SK-N-SH (cell line): ENCODE data around the gene C2CD3. TPM values are rescaled to one million over a fixed set of nuclear protein-coding genes. Genes with fewer than 3 reads are reported as not detected.

Experiments
- CTCF ChIA-PET: fragments of 300-600, 350-600 bp; formaldehyde crosslinking; extraction: SDS; loops from one replicate; lab custom pipeline; 2021; lab: Yijun Ruan, JAX
- POLR2A ChIA-PET: fragments of 350-600 bp; sonication (Branson Sonifier 250); formaldehyde crosslinking; extraction: SDS; loops from one replicate; lab custom pipeline; 2020; ENCODE audit warnings: antibody characterized with exemption, inconsistent platforms; lab: Yijun Ruan, JAX
- DNase-seq: peaks from one replicate; pipeline ENCODE4 v3.0.0; 2012
- H2AFZ ChIP-seq: fragments of 200-600 bp; sonication (generic); 2 replicates; pipeline ENCODE4 v1.8.1; 2016; ENCODE audit warnings: antibody characterized with exemption, mild to moderate bottlenecking, low read depth
- H3F3A ChIP-seq: fragments of 200-600 bp; sonication (generic); replicated peaks from 2 replicates; pipeline ENCODE3; 2016; ENCODE audit warnings: antibody characterized with exemption, mild to moderate bottlenecking; ENCODE audit not compliant: insufficient read depth
- H3K27ac ChIP-seq, 2 experiments: fragments of 200-500 bp in 1 of 2; fragments of 200-600 bp in 1 of 2; sonication (Bioruptor generic) in 1 of 2; sonication (generic), shearing (Covaris generic) in 1 of 2; 2 replicates each; pipeline versions ENCODE4 v1.5.1 to v1.6.1; 2014 to 2016; ENCODE audit warnings: low read depth in 2 of 2, inconsistent platforms in 1 of 2, low read length in 1 of 2, mild to moderate bottlenecking in 1 of 2, mixed read lengths in 1 of 2
- H3K27me3 ChIP-seq: fragments of 200-600 bp; sonication (generic), shearing (Covaris generic); 2 replicates; pipeline ENCODE4 v1.6.1; 2016; ENCODE audit warnings: mixed run types; ENCODE audit not compliant: insufficient read depth
- H3K36me3 ChIP-seq, 2 experiments: fragments of 200-500 bp in 1 of 2; fragments of 200-600 bp in 1 of 2; sonication (Bioruptor generic) in 1 of 2; sonication (generic) in 1 of 2; replicated peaks in 1 of 2; 2 replicates each; pipeline versions ENCODE3 to v1.5.1; 2014 to 2016; ENCODE audit warnings: low read length in 1 of 2, mild to moderate bottlenecking in 1 of 2; ENCODE audit not compliant: insufficient read depth in 2 of 2, control insufficient read depth in 1 of 2
- H3K4me1 ChIP-seq, 2 experiments: fragments of 200-500 bp in 1 of 2; fragments of 200-600 bp in 1 of 2; sonication (Bioruptor generic) in 1 of 2; sonication (generic), shearing (Covaris generic) in 1 of 2; 2 replicates each; pipeline versions ENCODE4 v1.5.1 to v1.6.1; 2014 to 2016; ENCODE audit warnings: low read depth in 1 of 2, low read length in 1 of 2, mixed run types in 1 of 2; ENCODE audit not compliant: insufficient read depth in 2 of 2, control insufficient read depth in 1 of 2
- H3K4me2 ChIP-seq: fragments of 200-600 bp; sonication (generic), shearing (Covaris generic); 2 replicates; pipeline ENCODE4 v1.6.1; 2017; ENCODE audit warnings: mixed run types
- H3K4me3 ChIP-seq, 2 experiments: fragments of 200-500 bp in 1 of 2; fragments of 200-600 bp in 1 of 2; sonication (Bioruptor generic) in 1 of 2; sonication (generic), shearing (Covaris generic) in 1 of 2; 2 replicates each; pipeline versions ENCODE4 v1.5.1 to v1.8.1; 2014 to 2016; ENCODE audit warnings: low read depth in 2 of 2, inconsistent platforms in 1 of 2, low read length in 1 of 2, mild to moderate bottlenecking in 1 of 2, mixed read lengths in 1 of 2, moderate library complexity in 1 of 2
- H3K79me2 ChIP-seq: fragments of 200-600 bp; sonication (generic); 2 replicates; pipeline ENCODE4 v1.8.1; 2017; ENCODE audit warnings: mild to moderate bottlenecking; ENCODE audit not compliant: insufficient read depth
- H3K9ac ChIP-seq: fragments of 200-600 bp; sonication (generic); 2 replicates; pipeline ENCODE4 v1.6.1; 2017; ENCODE audit warnings: mixed run types
- H3K9me2 ChIP-seq: fragments of 200-600 bp; sonication (generic); 2 replicates; pipeline ENCODE4 v1.6.1; 2017; ENCODE audit warnings: mixed run types
- H3K9me3 ChIP-seq: fragments of 200-600 bp; sonication (generic); 2 replicates; pipeline ENCODE4 v1.6.1; 2017; ENCODE audit warnings: mixed run types, mild to moderate bottlenecking, moderate library complexity
- H4K20me1 ChIP-seq: fragments of 200-600 bp; sonication (generic); 2 replicates; pipeline ENCODE4 v1.6.1; 2017; ENCODE audit warnings: mild to moderate bottlenecking, mixed run types; ENCODE audit not compliant: insufficient read depth
- CHD2 ChIP-seq: fragments of 150-350 bp; IDR thresholded peaks from 2 replicates; pipeline ENCODE4 v1.6.1; 2018; ENCODE audit warnings: low read length; ENCODE audit not compliant: partially characterized antibody
- CTCF ChIP-seq: fragments of 200-600 bp; sonication (generic); IDR thresholded peaks from 2 replicates; pipeline ENCODE4 v1.6.1; 2017; ENCODE audit warnings: antibody characterized with exemption, mild to moderate bottlenecking, moderate library complexity
- ELF1 ChIP-seq: IDR thresholded peaks from 2 replicates; pipeline ENCODE4 v1.4.0; 2012
- EZH2phosphoT487 ChIP-seq: fragments of 200-600 bp; sonication (generic); IDR thresholded peaks from 2 replicates; pipeline ENCODE4 v1.6.1; 2017; ENCODE audit warnings: low read depth, mixed run types, mild to moderate bottlenecking, antibody characterized with exemption, moderate library complexity, borderline replicate concordance
- FOSL2 ChIP-seq: IDR thresholded peaks from 2 replicates; pipeline ENCODE4 v1.4.0; 2012; ENCODE audit warnings: low read depth, mild to moderate bottlenecking, moderate library complexity, borderline replicate concordance
- FOXJ3 ChIP-seq: sonication (generic); formaldehyde crosslinking; IDR thresholded peaks from 2 replicates; pipeline ENCODE4 v1.5.1; 2020; ENCODE audit warnings: mild to moderate bottlenecking, missing genetic modification reagents
- FOXM1 ChIP-seq: IDR thresholded peaks from 2 replicates; pipeline ENCODE4 v1.4.0; 2012; ENCODE audit warnings: low read depth, mild to moderate bottlenecking
- GABPA ChIP-seq: IDR thresholded peaks from 2 replicates; pipeline ENCODE4 v1.4.0; 2012; ENCODE audit warnings: low read depth, mild to moderate bottlenecking
- GATA2 ChIP-seq: sonication (generic); formaldehyde crosslinking; IDR thresholded peaks from 2 replicates; pipeline ENCODE4 v1.5.0; 2020; ENCODE audit warnings: mild to moderate bottlenecking, missing genetic modification reagents
- JUND ChIP-seq: IDR thresholded peaks from 2 replicates; pipeline ENCODE4 v1.4.0; 2012
- MXI1 ChIP-seq: IDR thresholded peaks from 2 replicates; pipeline ENCODE4 v1.6.1; 2012; ENCODE audit warnings: mild to moderate bottlenecking, low read depth, low read length, improper control_type of control experiment
- NRF1 ChIP-seq: IDR thresholded peaks from 2 replicates; pipeline ENCODE4 v1.6.1; 2012; ENCODE audit warnings: low read depth, mild to moderate bottlenecking, low read length
- RCOR1 ChIP-seq: fragments of 150-350 bp; IDR thresholded peaks from 2 replicates; pipeline ENCODE4 v1.6.1; 2017; ENCODE audit warnings: antibody characterized with exemption, low read length
- TCF12 ChIP-seq: IDR thresholded peaks from 2 replicates; pipeline ENCODE4 v1.4.0; 2012
- YY1 ChIP-seq: IDR thresholded peaks from 2 replicates; pipeline ENCODE4 v1.4.0; 2012; ENCODE audit warnings: low read depth, mild to moderate bottlenecking
- WGBS: methylation state at CpG from one replicate; pipeline ENCODE4 v1.1.6; 2017; ENCODE audit warnings: low lambda C conversion rate; 5-methylcytosine and 5-hydroxymethylcytosine counted together
- polyA plus RNA-seq, 3 experiments: library from polyadenylated mRNA; depleted of rRNA; stranded (reverse); fragments of >200 nt; gene quantifications; 2 replicates each; pipeline ENCODE4 v1.2.3, GENCODE V29; 2012
- TF ChIP-seq, protein P1 (sequence below): fragments of 150-350 bp; IDR thresholded peaks from 2 replicates; pipeline ENCODE4 v1.6.1; 2017; ENCODE audit warnings: antibody characterized with exemption, low read length, low read depth, borderline replicate concordance
- TF ChIP-seq, protein P2 (sequence below): fragments of 150-350 bp; IDR thresholded peaks from 2 replicates; pipeline ENCODE4 v1.6.1; 2016; ENCODE audit warnings: mild to moderate bottlenecking, low read depth, low read length
- TF ChIP-seq, protein P3 (sequence below): IDR thresholded peaks from 2 replicates; pipeline ENCODE4 v1.4.0; 2012; ENCODE audit warnings: low read depth, borderline replicate concordance

The C2CD3 gene
- polyA plus RNA-seq, 1 of the 3 experiments (the other 2 are of a cell fraction): 7.0 TPM

- Histone ChIP-seq H3K79me2 (no peaks in the 10 kb centered on the region), H3K4me3 (no peak overlapping the region), H3K36me3 (peaks cover 20 to 29% of the 10 kb centered on the region in 2 experiments), H4K20me1 (no peaks in the 10 kb centered on the region), H3K27ac (peak overlapping the region; percentile 14 to 59; a peak in 2 of 4 replicates), H2AFZ (no peak overlapping the region), H3K4me2 (no peak overlapping the region), H3K27me3 (no peaks in the 10 kb centered on the region), H3K9me3 (no peaks in the 10 kb centered on the region), H3K4me1 (peaks cover 10 to 45% of the 10 kb centered on the region in 2 experiments), H3K9me2 (no peaks in the 10 kb centered on the region), H3K9ac (no peak overlapping the region), H3F3A (peaks cover 33% of the 10 kb centered on the region)
- WGBS: 29% methylated on average over 3 of the region's 3 CpGs
- no peak for DNase-seq
- TF ChIP-seq TCF12 (peak; percentile 44; the same call in 1 of the 2 replicates), FOXM1 (peak; percentile 31; the same call in 1 of the 2 replicates), RCOR1 (no peak), GABPA (no peak), ELF1 (no peak), JUND (peak; percentile 32; the same call in 1 of the 2 replicates), YY1 (peak; percentile 57; the same call in 1 of the 2 replicates), NRF1 (no peak), EZH2phosphoT487 (no peak), FOSL2 (peak; percentile 49; the same call in 1 of the 2 replicates)
- TF ChIP-seq, protein P1, sequence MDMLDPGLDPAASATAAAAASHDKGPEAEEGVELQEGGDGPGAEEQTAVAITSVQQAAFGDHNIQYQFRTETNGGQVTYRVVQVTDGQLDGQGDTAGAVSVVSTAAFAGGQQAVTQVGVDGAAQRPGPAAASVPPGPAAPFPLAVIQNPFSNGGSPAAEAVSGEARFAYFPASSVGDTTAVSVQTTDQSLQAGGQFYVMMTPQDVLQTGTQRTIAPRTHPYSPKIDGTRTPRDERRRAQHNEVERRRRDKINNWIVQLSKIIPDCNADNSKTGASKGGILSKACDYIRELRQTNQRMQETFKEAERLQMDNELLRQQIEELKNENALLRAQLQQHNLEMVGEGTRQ: no peak
- POLR2A ChIA-PET: no interaction called here
- CTCF ChIA-PET: interaction anchor here (1.0 to 1.5 kb wide), 2 partner anchors 8 to 15 kb away, joined by 3 to 4 read pairs; no protein-coding TSS in a partner anchor
These were observed 35.5 kb downstream of the C2CD3 start for GRCh38 chr11:74135127-74135840.

DNA sequence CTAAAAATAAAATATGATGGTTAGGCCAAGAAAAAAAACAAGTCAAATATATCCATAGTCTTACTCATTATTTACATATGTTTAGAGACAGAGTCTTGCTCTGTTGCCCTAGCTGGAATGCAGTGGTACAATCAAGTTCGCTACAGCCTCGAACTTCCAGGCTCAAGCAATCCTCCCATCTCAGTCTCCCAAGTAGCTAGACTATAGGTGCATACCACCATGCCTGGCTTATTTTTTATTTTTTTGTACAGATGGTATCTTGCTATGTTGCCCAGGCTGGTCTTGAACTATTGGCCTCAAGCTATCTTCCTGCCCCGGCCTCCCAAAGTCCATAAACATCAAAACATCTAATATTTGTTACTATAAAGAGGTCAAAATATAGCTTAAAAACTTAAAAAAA, 36.1 kb downstream of the C2CD3 start:
- no peaks in the 10 kb centered on the region for H3K9me3 ChIP-seq
- POLR2A ChIA-PET: no interaction called here
- no peak for DNase-seq
- H3K9ac ChIP-seq: no peak overlapping the region
- H3K36me3 ChIP-seq: peaks cover 22 to 32% of the 10 kb centered on the region in 2 experiments
- 95% methylated on average over 3 of the region's 3 CpGs for WGBS
- peaks cover 29% of the 10 kb centered on the region for H3F3A ChIP-seq
- H3K79me2 ChIP-seq: no peaks in the 10 kb centered on the region
- no peak overlapping the region for H3K4me3 ChIP-seq
- no peak for TF ChIP-seq CTCF
- TF ChIP-seq CHD2: no peak
- TF ChIP-seq FOXM1: no peak
- TF ChIP-seq GATA2 (CRISPR knock-in tag): no peak
- TF ChIP-seq MXI1: no peak
- TF ChIP-seq, protein P2, sequence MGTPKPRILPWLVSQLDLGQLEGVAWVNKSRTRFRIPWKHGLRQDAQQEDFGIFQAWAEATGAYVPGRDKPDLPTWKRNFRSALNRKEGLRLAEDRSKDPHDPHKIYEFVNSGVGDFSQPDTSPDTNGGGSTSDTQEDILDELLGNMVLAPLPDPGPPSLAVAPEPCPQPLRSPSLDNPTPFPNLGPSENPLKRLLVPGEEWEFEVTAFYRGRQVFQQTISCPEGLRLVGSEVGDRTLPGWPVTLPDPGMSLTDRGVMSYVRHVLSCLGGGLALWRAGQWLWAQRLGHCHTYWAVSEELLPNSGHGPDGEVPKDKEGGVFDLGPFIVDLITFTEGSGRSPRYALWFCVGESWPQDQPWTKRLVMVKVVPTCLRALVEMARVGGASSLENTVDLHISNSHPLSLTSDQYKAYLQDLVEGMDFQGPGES: no peak
- TF ChIP-seq RCOR1: no peak
- TF ChIP-seq, protein P3, sequence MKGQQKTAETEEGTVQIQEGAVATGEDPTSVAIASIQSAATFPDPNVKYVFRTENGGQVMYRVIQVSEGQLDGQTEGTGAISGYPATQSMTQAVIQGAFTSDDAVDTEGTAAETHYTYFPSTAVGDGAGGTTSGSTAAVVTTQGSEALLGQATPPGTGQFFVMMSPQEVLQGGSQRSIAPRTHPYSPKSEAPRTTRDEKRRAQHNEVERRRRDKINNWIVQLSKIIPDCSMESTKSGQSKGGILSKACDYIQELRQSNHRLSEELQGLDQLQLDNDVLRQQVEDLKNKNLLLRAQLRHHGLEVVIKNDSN: no peak
- no peak for TF ChIP-seq TCF12
- TF ChIP-seq FOXJ3 (CRISPR knock-in tag): no peak
- TF ChIP-seq, all 33 proteins: peak for 0
- CTCF ChIA-PET: interaction anchor here (1.0 kb wide), 1 partner anchor 14 kb away, joined by 3 read pairs; no protein-coding TSS in a partner anchor
- Histone ChIP-seq H3K27ac (peak overlapping the region in 1 of 2 experiments; percentile 59; a peak in 2 of 4 replicates), H3K4me1 (peaks cover 7 to 45% of the 10 kb centered on the region in 2 experiments), H4K20me1 (no peaks in the 10 kb centered on the region), H2AFZ (no peak overlapping the region), H3K4me2 (no peak overlapping the region), H3K27me3 (no peaks in the 10 kb centered on the region), H3K9me2 (no peaks in the 10 kb centered on the region)
